ENCODE results near the gene P2RX6.
"Not testable (repeated sequence)": the region's sequence is repeated elsewhere in the genome, so short reads cannot be mapped to it uniquely, and the experiment has no call there.

The P2RX6 gene

GRCh38 chr22:20994128-20994901, 20.6 kb upstream of the P2RX6 start:
- no peak for DNase-seq (ENCODE audit: low read depth in 2 of 2)

GRCh38 chr22:20994902-20995241, 20.1 kb upstream of the P2RX6 start:
- no peak for DNase-seq (ENCODE audit: low read depth in 2 of 2)

GRCh38 chr22:20995329-20996030, 19.5 kb upstream of the P2RX6 start:
- no peak for DNase-seq (ENCODE audit: low read depth in 2 of 2)

- DNase-seq (ENCODE audit: low read depth in 2 of 2): no peak
These were observed 18.9 kb upstream of the P2RX6 start for GRCh38 chr22:20996031-20996410.

GRCh38 chr22:20996598-20997535, 18.1 kb upstream of the P2RX6 start:
- no peak for DNase-seq (ENCODE audit: low read depth in 2 of 2)

GRCh38 chr22:20997536-20998257, 17.3 kb upstream of the P2RX6 start:
- DNase-seq (ENCODE audit: low read depth in 2 of 2): no peak

GRCh38 chr22:20998411-20999336, 16.3 kb upstream of the P2RX6 start:
- no peak for DNase-seq (ENCODE audit: low read depth in 2 of 2)

GRCh38 chr22:20999350-21000206, 15.4 kb upstream of the P2RX6 start:
- no peak for DNase-seq (ENCODE audit: low read depth in 2 of 2)

- DNase-seq (ENCODE audit: low read depth in 2 of 2): no peak
These were observed 14.6 kb upstream of the P2RX6 start for GRCh38 chr22:21000207-21000986.

GRCh38 chr22:21000987-21001600, 13.9 kb upstream of the P2RX6 start:
- DNase-seq (ENCODE audit: low read depth in 2 of 2): no peak

GRCh38 chr22:21001601-21002325, 13.2 kb upstream of the P2RX6 start, which contains the start of gene THAP7:
Gene THAP7 (minus strand): TSS chr22:21002118. CDS start chr22:21001911, 207 bp downstream.
- DNase-seq (ENCODE audit: low read depth in 2 of 2): peak; percentile 95

GRCh38 chr22:21003782-21004181, 11.2 kb upstream of the P2RX6 start:
- DNase-seq (ENCODE audit: low read depth in 2 of 2): no peak

GRCh38 chr22:21009208-21009607, 5.8 kb upstream of the P2RX6 start:
- DNase-seq (ENCODE audit: low read depth in 2 of 2): not testable (repeated sequence)

GRCh38 chr22:21009638-21010425, 5.1 kb upstream of the P2RX6 start:
- no peak for DNase-seq (ENCODE audit: low read depth in 2 of 2)

GRCh38 chr22:21010426-21011113, 4.4 kb upstream of the P2RX6 start:
- DNase-seq (ENCODE audit: low read depth in 2 of 2): no peak
